ENCODE measurements around the gene MBD5.

DNA sequence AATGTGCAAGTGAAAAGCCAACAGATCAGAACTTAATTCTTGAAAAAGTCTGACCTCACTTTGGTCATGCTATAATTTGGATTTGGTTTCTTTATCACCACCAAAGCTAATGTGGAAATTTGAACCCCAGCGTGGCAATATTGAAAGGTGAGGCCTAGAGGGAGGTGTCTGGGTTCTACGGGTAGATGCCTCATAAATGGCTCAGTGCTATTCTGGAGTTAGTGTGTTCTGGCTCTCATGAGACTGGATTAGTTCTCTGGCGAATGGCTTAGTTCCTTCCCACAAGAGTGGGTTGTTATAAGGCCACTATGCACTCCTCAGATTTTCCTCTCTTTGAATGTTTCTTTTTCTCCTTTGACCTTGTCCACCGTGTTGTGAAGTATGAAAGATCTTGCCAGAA, 22.7 kb upstream of the MBD5 start:
- TF ChIP-seq, protein P1, sequence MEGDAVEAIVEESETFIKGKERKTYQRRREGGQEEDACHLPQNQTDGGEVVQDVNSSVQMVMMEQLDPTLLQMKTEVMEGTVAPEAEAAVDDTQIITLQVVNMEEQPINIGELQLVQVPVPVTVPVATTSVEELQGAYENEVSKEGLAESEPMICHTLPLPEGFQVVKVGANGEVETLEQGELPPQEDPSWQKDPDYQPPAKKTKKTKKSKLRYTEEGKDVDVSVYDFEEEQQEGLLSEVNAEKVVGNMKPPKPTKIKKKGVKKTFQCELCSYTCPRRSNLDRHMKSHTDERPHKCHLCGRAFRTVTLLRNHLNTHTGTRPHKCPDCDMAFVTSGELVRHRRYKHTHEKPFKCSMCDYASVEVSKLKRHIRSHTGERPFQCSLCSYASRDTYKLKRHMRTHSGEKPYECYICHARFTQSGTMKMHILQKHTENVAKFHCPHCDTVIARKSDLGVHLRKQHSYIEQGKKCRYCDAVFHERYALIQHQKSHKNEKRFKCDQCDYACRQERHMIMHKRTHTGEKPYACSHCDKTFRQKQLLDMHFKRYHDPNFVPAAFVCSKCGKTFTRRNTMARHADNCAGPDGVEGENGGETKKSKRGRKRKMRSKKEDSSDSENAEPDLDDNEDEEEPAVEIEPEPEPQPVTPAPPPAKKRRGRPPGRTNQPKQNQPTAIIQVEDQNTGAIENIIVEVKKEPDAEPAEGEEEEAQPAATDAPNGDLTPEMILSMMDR (conservative IDR thresholded peaks at IDR 0.05; ENCODE audit: low read length), result no peak
- no peak for TF ChIP-seq EZH2phosphoT487 (IDR thresholded peaks at IDR 0.05; ENCODE audit: borderline replicate concordance, low read depth, low read length)
